GM23338 (cell line): ENCODE data around the gene KCNC4. TPM values are rescaled to one million over a fixed set of nuclear protein-coding genes. Genes with fewer than 3 reads are reported as not detected.

Experiments used
- ATAC-seq: fragments of 200-7000 bp; cut with Tn5 transposase; 3 replicates; pipeline ENCODE4 v1.9.1; 2020
- DNase-seq: peaks from one replicate; pipeline ENCODE4 v3.0.0-alpha.2; 2015; ENCODE audit warnings: low spot score
- H2AFZ ChIP-seq: fragments of 200-600 bp; sonication (generic); 2 replicates; pipeline ENCODE4 v1.8.0; 2016; ENCODE audit warnings: antibody characterized with exemption, mild to moderate bottlenecking, moderate library complexity
- H3F3A ChIP-seq: fragments of 200-600 bp; sonication (generic); replicated peaks from 2 replicates; pipeline ENCODE4 v1.8.0; 2017; ENCODE audit warnings: antibody characterized with exemption, mixed run types, low read depth
- H3K27ac ChIP-seq: fragments of 200-600 bp; sonication (generic); 2 replicates; pipeline ENCODE4 v1.6.1; 2016; ENCODE audit warnings: low read depth
- H3K27me3 ChIP-seq: fragments of 200-600 bp; sonication (generic); 2 replicates; pipeline ENCODE4 v1.8.0; 2016; ENCODE audit warnings: mild to moderate bottlenecking, mixed run types, moderate library complexity; ENCODE audit not compliant: insufficient read depth
- H3K36me3 ChIP-seq: fragments of 200-600 bp; sonication (generic); 2 replicates; pipeline ENCODE4 v1.8.0; 2016; ENCODE audit warnings: mild to moderate bottlenecking; ENCODE audit not compliant: insufficient read depth
- H3K4me1 ChIP-seq: fragments of 200-600 bp; sonication (generic); 2 replicates; pipeline ENCODE4 v1.8.0; 2016; ENCODE audit warnings: mild to moderate bottlenecking, moderate library complexity; ENCODE audit not compliant: insufficient read depth
- H3K4me2 ChIP-seq: fragments of 200-600 bp; sonication (generic); 2 replicates; pipeline ENCODE4 v1.7.1; 2017; ENCODE audit warnings: mixed run types
- H3K4me3 ChIP-seq: fragments of 200-600 bp; sonication (generic); 2 replicates; pipeline ENCODE4 v1.6.1; 2016; ENCODE audit warnings: mixed run types
- H3K79me2 ChIP-seq: fragments of 200-600 bp; sonication (generic); replicated peaks from 2 replicates; pipeline ENCODE4 v1.8.0; 2017; ENCODE audit warnings: mild to moderate bottlenecking; ENCODE audit not compliant: insufficient read depth
- H3K9me2 ChIP-seq: fragments of 200-600 bp; sonication (generic); 2 replicates; pipeline ENCODE4 v1.8.0; 2017; ENCODE audit not compliant: insufficient read depth
- H4K20me1 ChIP-seq: fragments of 200-600 bp; sonication (generic); replicated peaks from 2 replicates; pipeline ENCODE4 v1.8.0; 2017; ENCODE audit warnings: mild to moderate bottlenecking; ENCODE audit not compliant: insufficient read depth
- H3K27ac Mint-ChIP-seq: 2 replicates; pipeline ENCODE4 v1.8.0; 2020; ENCODE audit warnings: inconsistent platforms, mild to moderate bottlenecking, moderate library complexity, mixed read lengths
- H3K27me3 Mint-ChIP-seq: 3 replicates; pipeline ENCODE4 v1.8.0; 2022; ENCODE audit warnings: low read depth, mild to moderate bottlenecking, moderate library complexity, mixed read lengths, inconsistent platforms; ENCODE audit not compliant: insufficient read depth, poor library complexity
- H3K36me3 Mint-ChIP-seq: 3 replicates; pipeline ENCODE4 v1.8.0; 2021; ENCODE audit warnings: low read depth, mild to moderate bottlenecking, inconsistent platforms, moderate library complexity, mixed read lengths
- H3K4me1 Mint-ChIP-seq: 3 replicates; pipeline ENCODE4 v1.8.0; 2020; ENCODE audit warnings: mild to moderate bottlenecking, inconsistent platforms, mixed read lengths
- H3K4me3 Mint-ChIP-seq: 3 replicates; pipeline ENCODE4 v1.8.0; 2021; ENCODE audit warnings: moderate library complexity, mild to moderate bottlenecking, inconsistent platforms, mixed read lengths
- H3K9me3 Mint-ChIP-seq: 3 replicates; pipeline ENCODE4 v1.8.0; 2020; ENCODE audit warnings: moderate library complexity, mild to moderate bottlenecking, inconsistent platforms, mixed read lengths
- CREB1 ChIP-seq: fragments of 250-450 bp; sonication (Bioruptor Pico); IDR thresholded peaks from 2 replicates; pipeline ENCODE4 v1.5.0; 2020; ENCODE audit warnings: low read depth, mild to moderate bottlenecking, moderate library complexity
- EZH2 ChIP-seq: fragments of 200-600 bp; sonication (generic); IDR thresholded peaks from one replicate; pipeline ENCODE4 v1.8.0; 2017; ENCODE audit warnings: antibody characterized with exemption, mild to moderate bottlenecking, low read depth; ENCODE audit not compliant: unreplicated experiment
- POLR2AphosphoS5 ChIP-seq: IDR thresholded peaks from 2 replicates; pipeline ENCODE4 v1.6.1; 2016; ENCODE audit warnings: antibody characterized with exemption, low read depth
- STAT1 ChIP-seq: IDR thresholded peaks from one replicate; pipeline ENCODE4 v1.6.1; 2016; ENCODE audit warnings: antibody characterized with exemption; ENCODE audit not compliant: unreplicated experiment
- ZNF114 ChIP-seq: fragments of 250-450 bp; sonication (Bioruptor Pico); IDR thresholded peaks from 2 replicates; pipeline ENCODE4 v1.5.0; 2020; ENCODE audit warnings: mild to moderate bottlenecking, moderate library complexity
- ZNF331 ChIP-seq: fragments of 250-450 bp; sonication (Bioruptor Pico); IDR thresholded peaks from 2 replicates; pipeline ENCODE4 v1.5.0; 2020; ENCODE audit warnings: low read depth, mild to moderate bottlenecking, moderate library complexity
- ZNF462 ChIP-seq: fragments of 250-450 bp; sonication (Bioruptor Pico); IDR thresholded peaks from 2 replicates; pipeline ENCODE4 v1.5.0; 2020; ENCODE audit warnings: mild to moderate bottlenecking, moderate library complexity
- polyA plus RNA-seq: library from polyadenylated mRNA; unstranded; fragments of >200 nt; fragmentation: Nextera tagmentation; extraction: Ambion mirVana; gene quantifications from 2 replicates; pipeline ENCODE4 v1.2.1, GENCODE V29; 2016
- total RNA-seq: library from RNA; depleted of rRNA; stranded (reverse); fragments of >200 nt; shearing (Covaris generic); gene quantifications from 2 replicates; pipeline ENCODE4 v1.2.3, GENCODE V29; 2014
- TF ChIP-seq, protein P1 (sequence below), 2 experiments: fragments of 200-600 bp in 1 of 2; sonication (generic) in 1 of 2; conservative IDR thresholded peaks; 2 replicates each; pipeline versions ENCODE4 v1.5.1 to v1.6.1; 2016 to 2017; ENCODE audit warnings: antibody characterized with exemption in 2 of 2, low read depth in 2 of 2, mild to moderate bottlenecking in 2 of 2, moderate library complexity in 1 of 2

KCNC4 gene
- total and polyA plus RNA-seq, 2 experiments from 2014 or later = 3.5 to 10.7 TPM

- Histone ChIP-seq H3F3A (no peaks in the 10 kb centered on the region), H3K4me2 (no peak overlapping the region), H3K27ac (no peak overlapping the region), H4K20me1 (peaks cover 5% of the 10 kb centered on the region), H3K36me3 (no peaks in the 10 kb centered on the region), H2AFZ (no peak overlapping the region), H3K4me1 (no peaks in the 10 kb centered on the region), H3K9me2 (no peaks in the 10 kb centered on the region), H3K79me2 (no peaks in the 10 kb centered on the region), H3K4me3 (no peak overlapping the region), H3K27me3 (no peaks in the 10 kb centered on the region)
- Mint-ChIP-seq H3K4me1 (peaks cover 12% of the 10 kb centered on the region), H3K9me3 (no peaks in the 10 kb centered on the region), H3K36me3 (peaks cover 10% of the 10 kb centered on the region; the same call in 2 of the 3 replicates), H3K27me3 (peaks cover 7% of the 10 kb centered on the region), H3K4me3 (no peak overlapping the region), H3K27ac (no peak overlapping the region)
- DNase-seq (no peak), ATAC-seq (no peak)
- TF ChIP-seq ZNF114 (CRISPR knock-in tag) (no peak), ZNF462 (no peak), ZNF331 (CRISPR knock-in tag) (no peak), STAT1 (no peak), EZH2 (no peak), CREB1 (CRISPR knock-in tag) (no peak), POLR2AphosphoS5 (no peak)
- TF ChIP-seq, protein P1, sequence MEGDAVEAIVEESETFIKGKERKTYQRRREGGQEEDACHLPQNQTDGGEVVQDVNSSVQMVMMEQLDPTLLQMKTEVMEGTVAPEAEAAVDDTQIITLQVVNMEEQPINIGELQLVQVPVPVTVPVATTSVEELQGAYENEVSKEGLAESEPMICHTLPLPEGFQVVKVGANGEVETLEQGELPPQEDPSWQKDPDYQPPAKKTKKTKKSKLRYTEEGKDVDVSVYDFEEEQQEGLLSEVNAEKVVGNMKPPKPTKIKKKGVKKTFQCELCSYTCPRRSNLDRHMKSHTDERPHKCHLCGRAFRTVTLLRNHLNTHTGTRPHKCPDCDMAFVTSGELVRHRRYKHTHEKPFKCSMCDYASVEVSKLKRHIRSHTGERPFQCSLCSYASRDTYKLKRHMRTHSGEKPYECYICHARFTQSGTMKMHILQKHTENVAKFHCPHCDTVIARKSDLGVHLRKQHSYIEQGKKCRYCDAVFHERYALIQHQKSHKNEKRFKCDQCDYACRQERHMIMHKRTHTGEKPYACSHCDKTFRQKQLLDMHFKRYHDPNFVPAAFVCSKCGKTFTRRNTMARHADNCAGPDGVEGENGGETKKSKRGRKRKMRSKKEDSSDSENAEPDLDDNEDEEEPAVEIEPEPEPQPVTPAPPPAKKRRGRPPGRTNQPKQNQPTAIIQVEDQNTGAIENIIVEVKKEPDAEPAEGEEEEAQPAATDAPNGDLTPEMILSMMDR (conservative IDR thresholded peaks at IDR 0.05; ENCODE audit: low read depth in 2 of 2) = no peak
Measured at GRCh38 chr1:110223581-110223980, 13.5 kb downstream of the KCNC4 start.
